Activated CD4-positive, alpha-beta T cell treated with anti-CD3 and anti-CD28 coated beads for 24 hours (primary cell): ENCODE data around the gene FOXF2.
"Not testable (repeated sequence)": the region's sequence is repeated elsewhere in the genome, so short reads cannot be mapped to it uniquely, and the experiment has no call there.

Source experiments
- DNase-seq, 2 donors: peaks; one replicate each; pipeline ENCODE4 v3.0.0-alpha.2; 2020; ENCODE audit warnings: low read depth in 2 of 2

Gene FOXF2

DNA sequence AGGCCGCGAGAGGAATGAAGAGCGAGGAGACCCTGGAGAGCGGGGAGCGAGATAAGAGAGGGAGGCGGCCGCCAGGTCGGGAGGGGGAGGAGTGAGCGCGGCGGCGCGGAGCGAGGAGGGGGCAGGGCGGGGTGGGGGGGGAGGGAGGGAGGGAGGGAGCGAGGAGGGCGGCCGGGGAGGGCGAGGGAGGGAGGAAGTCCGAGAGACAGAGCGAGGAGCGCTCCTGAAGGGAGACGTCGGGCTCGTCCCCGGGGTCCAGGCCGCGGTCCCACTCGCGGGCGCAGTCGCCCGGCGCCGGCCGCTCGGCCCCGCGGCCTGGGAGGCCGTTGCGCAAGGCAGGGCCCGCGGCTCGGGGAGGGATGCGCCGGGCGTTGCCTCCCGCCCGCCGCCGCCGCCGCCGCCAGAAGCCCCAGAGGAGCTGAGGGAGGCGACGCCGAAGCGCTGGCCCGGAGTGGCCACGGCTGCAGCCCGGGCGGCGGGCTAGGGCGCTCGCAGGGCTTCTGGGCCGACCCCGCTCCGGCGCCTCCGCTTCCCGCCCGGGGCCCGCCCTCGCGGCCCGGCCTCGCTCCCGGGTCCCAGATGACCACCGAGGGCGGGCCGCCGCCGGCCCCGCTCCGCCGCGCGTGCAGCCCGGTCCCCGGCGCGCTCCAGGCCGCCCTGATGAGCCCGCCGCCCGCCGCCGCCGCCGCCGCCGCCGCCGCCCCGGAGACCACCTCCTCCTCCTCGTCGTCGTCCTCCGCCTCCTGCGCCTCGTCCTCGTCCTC, at the start of gene FOXF2:
TSS of gene FOXF2 (plus strand) at position 208 of the 764 bp plus-strand sequence. CDS start at position 580, 372 bp downstream.
- DNase-seq, result no peak

GRCh38 chr6:1346101-1346500, 43.3 kb upstream of the FOXF2 start:
- no peak for DNase-seq

- no peak for DNase-seq
Observed at GRCh38 chr6:1346558-1347091, 42.8 kb upstream of the FOXF2 start.

DNA sequence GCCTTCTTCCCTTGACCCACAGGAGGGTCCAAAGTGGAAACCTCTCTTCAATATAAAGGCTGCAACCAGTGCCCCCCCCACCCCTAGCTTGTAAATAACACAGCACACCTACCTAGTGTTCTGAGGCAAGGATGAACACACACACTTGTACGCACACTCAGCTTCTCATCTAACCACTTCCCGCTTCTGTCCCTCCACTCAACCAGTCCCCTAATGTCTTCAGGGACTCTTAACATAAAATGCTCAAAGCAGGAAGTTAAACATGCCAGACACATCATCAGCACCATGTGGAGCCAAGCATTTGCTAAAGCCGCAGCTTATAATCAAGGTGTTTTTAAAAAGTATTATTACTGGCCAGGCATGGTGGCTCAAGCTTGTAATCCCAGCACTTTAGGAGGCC, 42.2 kb upstream of the FOXF2 start:
- no peak for DNase-seq

- no peak for DNase-seq
Observed at GRCh38 chr6:1348675-1349074, 40.7 kb upstream of the FOXF2 start.

DNA sequence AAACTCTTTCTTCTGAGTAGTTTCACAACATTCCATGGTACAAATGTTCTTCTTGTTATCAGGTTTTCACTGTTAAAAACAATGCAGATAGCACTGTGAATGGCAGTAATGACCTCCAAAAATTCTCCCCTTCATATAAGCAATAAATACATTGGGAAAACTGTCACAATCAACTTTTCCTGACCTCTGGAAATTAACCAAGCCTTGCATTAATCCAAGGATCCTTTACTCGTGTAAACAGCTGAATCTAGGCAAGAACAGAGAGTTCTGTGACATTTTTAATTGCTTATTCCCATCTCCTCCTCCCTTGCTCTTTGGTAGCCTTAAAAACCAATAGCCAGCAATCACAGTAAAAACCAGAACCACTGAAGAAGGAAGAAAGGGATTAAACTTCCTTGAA, 39.7 kb upstream of the FOXF2 start:
- no peak for DNase-seq

- no peak for DNase-seq
Observed at GRCh38 chr6:1351381-1352008, 37.9 kb upstream of the FOXF2 start.

DNA sequence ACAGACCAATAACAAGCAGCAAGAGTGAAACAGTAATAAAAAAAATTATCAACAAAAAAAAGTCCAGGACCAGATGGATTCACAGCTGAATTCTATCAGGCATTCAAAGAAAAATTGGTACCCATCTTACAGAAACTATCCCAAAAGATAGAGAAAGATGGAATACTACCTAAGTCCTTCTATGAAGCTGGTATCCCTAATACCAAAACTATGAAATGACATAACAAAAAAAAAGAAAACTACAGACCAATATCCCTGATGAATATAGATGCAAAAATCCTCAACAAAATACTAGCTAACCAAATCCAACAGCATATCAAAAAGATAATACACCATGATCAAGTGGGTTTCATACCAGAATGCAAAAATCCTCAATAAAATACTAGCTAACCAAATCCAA, 34.3 kb upstream of the FOXF2 start:
- DNase-seq, result not testable (repeated sequence)

- not testable (repeated sequence) for DNase-seq
Observed at GRCh38 chr6:1361717-1362116, 27.7 kb upstream of the FOXF2 start.

GRCh38 chr6:1362643-1363042, 26.7 kb upstream of the FOXF2 start:
- no peak for DNase-seq

DNA sequence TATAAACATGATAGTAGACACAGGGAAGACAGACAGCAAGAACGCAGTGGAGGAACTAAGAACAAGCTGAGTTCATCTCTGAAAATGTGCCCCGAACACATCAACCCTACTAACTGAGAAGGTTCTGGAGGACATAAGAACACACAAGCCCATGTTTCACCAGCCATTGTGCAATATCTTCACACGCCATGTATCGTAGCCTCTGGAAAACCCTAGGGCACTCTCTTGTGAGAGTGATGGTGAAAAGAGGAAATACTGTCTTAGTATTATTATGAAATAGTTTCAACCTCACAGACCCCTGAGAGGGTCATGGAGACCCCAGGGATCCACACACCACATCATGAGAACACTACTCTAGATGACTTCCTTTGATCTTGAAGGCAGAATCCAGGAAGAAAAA, 26.1 kb upstream of the FOXF2 start:
- DNase-seq, result no peak

DNA sequence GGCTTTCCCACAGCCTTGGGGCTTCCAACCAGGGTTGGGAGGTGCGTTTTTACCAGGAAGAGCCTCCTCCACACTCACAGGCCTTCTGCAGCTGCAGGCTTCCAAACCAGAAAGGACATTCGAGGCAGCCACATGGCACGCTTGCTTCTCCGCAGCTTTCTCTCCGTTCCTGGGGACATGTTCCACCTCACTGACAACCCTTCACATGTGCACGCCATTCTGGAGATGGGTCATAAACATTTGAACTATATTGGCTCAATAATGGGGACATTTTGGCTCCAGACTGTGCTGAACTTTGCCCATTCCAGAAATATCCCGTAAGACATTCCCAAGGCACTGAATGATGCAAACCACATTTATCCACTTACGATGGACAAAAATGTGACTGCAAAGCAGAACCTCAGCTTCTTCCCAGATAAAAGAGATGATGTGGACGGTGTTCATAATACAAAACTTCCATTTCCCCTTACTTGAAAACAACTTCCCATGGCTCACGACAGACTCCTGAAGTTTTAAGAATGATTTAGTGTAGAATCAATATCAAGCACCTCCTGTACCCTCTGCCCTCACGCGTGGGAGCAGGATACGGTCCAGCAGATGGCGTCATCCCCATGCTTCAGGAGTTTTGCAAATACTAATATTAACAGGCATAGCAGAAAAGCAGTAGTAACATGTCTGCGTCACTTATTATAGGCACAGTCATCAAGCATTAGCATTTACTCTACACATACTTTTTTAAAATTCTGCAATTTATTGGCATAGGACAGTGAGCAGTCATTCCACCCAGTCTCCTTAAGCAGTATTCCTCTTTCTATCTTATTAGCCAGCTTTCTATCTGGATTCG, 25.4 kb upstream of the FOXF2 start:
- no peak for DNase-seq

- no peak for DNase-seq
Observed at GRCh38 chr6:1364791-1365190, 24.6 kb upstream of the FOXF2 start.

DNA sequence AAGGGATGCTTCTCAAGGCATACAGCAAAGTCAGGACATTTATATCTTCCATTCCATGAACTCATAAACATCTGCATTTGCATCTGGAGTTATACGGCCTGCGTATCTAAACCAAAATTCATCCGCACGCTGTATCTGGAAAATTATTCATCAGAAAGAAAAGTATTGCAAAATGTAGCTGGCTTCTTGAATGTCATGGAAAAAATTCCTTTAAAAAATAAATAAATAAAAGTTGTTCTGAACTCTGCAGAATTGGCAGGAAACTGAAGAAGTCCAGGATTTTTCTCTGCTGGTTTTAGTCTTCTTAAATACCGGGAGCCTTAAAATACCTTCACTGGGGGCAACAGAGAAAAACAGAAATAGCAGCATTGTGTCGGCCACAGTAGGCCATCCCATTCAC, 23.7 kb upstream of the FOXF2 start:
- no peak for DNase-seq

DNA sequence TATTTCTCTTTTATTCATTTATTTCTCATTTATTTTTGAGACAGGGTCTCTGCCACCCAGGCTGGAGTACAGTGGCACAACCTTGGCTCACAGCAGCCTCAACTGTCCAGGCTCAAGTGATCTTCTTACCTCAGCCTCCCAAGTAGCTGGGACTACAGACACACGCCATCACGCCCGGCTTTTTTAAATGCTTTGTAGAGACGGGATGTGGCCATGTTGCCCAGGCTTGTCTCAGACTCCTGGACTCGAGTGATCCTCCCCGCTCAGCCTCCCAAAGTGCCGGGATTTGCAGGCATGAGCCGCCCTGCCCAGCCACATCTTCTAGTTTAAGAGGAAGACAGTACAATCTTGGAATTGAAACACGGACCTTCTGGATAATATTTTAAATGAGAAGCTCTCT, 21.6 kb upstream of the FOXF2 start:
- no peak for DNase-seq

DNA sequence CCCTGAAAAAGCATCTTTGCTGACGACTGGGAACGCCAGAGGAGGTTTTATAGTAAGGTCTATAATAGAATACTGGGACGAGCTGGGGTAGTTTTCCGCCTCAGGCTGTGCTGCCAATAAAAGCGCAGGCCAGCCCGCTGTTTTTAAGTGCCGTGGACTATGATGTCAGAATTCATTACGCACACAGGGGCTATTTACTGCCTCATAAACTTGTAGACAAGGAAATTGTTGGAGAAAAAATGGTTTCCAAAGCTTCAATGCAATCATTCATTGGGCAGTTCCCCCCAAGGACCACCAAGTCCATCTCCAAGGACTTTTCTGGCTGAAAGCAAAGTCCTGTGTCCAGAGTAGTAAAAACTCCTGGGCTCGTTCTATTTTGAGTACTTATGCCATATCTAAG, 20.4 kb upstream of the FOXF2 start:
- DNase-seq, result no peak

DNA sequence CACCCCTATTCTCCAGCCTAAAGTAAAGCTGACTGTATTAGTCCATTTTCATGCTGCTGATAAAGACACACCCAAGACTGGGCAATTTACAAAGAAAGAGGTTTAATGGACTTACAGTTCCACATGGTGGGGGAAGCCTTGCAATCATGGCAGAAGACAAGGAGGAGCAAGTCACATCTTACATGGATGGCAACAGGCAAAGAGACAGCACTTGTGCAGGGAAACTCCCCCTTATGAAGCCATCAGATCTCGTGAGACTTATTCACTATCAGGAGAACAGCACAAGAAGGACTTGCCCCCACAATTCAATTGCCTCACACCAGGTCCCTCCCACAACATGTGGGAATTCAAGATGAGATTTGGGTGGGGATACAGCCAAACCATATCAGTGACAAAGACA, 19.7 kb upstream of the FOXF2 start:
- DNase-seq, result not testable (repeated sequence)

DNA sequence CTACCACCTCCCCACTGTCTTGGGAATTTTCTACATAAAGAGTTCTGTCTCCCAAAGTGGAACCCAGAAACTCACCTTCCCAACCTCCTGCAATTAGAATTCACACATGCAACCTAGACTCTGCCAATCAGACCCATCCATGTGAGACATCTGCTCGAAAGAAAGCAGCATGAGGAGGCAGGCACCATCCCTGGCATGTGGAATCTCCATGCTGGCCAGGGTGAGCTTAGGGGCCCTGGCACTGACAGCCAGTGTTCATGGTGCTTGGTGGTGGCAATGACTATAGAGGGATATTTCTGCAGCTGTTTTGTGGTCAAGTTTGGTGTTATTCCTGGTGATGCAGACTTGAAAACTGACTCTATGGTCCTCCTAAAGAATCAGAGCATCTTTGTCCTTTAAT, 17.4 kb upstream of the FOXF2 start:
- no peak for DNase-seq

- no peak for DNase-seq
Observed at GRCh38 chr6:1372690-1373089, 16.7 kb upstream of the FOXF2 start.

GRCh38 chr6:1376653-1377052, 12.7 kb upstream of the FOXF2 start:
- DNase-seq, result no peak

- DNase-seq, result no peak
Observed at GRCh38 chr6:1377526-1377925, 11.8 kb upstream of the FOXF2 start.
